ENCODE results near the gene ETAA1.

- TF ChIP-seq, protein P1, sequence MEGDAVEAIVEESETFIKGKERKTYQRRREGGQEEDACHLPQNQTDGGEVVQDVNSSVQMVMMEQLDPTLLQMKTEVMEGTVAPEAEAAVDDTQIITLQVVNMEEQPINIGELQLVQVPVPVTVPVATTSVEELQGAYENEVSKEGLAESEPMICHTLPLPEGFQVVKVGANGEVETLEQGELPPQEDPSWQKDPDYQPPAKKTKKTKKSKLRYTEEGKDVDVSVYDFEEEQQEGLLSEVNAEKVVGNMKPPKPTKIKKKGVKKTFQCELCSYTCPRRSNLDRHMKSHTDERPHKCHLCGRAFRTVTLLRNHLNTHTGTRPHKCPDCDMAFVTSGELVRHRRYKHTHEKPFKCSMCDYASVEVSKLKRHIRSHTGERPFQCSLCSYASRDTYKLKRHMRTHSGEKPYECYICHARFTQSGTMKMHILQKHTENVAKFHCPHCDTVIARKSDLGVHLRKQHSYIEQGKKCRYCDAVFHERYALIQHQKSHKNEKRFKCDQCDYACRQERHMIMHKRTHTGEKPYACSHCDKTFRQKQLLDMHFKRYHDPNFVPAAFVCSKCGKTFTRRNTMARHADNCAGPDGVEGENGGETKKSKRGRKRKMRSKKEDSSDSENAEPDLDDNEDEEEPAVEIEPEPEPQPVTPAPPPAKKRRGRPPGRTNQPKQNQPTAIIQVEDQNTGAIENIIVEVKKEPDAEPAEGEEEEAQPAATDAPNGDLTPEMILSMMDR (IDR thresholded peaks at IDR 0.05) = no peak
- TF ChIP-seq POLR2A (IDR thresholded peaks at IDR 0.05) (no peak), POLR2AphosphoS5 (IDR thresholded peaks at IDR 0.05) (no peak)
Observed at GRCh38 chr2:67456428-67456827, 59.3 kb downstream of the ETAA1 start.

All from prostate gland (tissue), 2 donors.